HUES6 (cell line): ENCODE results near the gene CHDH.

Experiments
- H3K27ac ChIP-seq: 2 replicates; pipeline ENCODE4 v1.7.0; 2013; ENCODE audit warnings: low read depth, mild to moderate bottlenecking, low read length, inconsistent platforms
- H3K27me3 ChIP-seq: 2 replicates; pipeline ENCODE4 v1.6.1; 2013; ENCODE audit warnings: low read length; ENCODE audit not compliant: control insufficient read depth, insufficient read depth
- H3K36me3 ChIP-seq: 2 replicates; pipeline ENCODE4 v1.6.1; 2013; ENCODE audit warnings: low read length; ENCODE audit not compliant: control insufficient read depth, insufficient read depth
- H3K4me1 ChIP-seq: 2 replicates; pipeline ENCODE4 v1.6.1; 2013; ENCODE audit warnings: low read length; ENCODE audit not compliant: control insufficient read depth, insufficient read depth
- H3K4me3 ChIP-seq: 2 replicates; pipeline ENCODE4 v1.5.1; 2013; ENCODE audit warnings: low read depth, low read length
- H3K9ac ChIP-seq: one replicate; pipeline ENCODE4 v1.6.1; 2013; ENCODE audit warnings: mild to moderate bottlenecking, low read length
- H3K9me3 ChIP-seq: 2 replicates; pipeline ENCODE4 v1.6.1; 2013; ENCODE audit warnings: low read depth, low read length; ENCODE audit not compliant: control insufficient read depth, insufficient read depth

Gene CHDH

DNA sequence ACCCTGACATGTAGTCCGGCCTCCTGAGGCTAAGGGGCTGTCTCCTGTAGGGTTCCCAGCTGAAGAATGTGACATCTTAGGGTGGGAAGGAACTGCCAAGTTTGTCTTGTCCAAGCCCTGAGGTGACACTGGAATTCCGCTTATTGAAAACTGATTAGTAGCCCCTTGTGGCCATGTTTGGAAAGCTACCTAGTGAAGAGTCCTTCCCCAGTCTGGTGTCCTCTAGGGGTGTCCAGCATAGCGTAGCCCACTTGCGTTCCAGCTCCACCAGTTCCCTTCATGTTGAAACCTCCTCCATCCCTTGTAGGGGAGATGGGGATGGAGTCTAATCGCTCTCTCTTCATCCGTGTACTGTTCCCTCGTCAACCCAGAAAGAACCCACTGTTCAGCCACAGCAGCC lies 79.5 kb downstream of the CHDH start:
- Histone ChIP-seq H3K36me3 (no peaks in the 10 kb centered on the region), H3K27ac (no peak overlapping the region), H3K9me3 (no peaks in the 10 kb centered on the region), H3K27me3 (0 out of 2 replicates have a peak, but pooled peaks cover 3% of the 10 kb centered on the region), H3K4me3 (no peak overlapping the region), H3K4me1 (peaks cover 13% of the 10 kb centered on the region), H3K9ac (no peak overlapping the region)

DNA sequence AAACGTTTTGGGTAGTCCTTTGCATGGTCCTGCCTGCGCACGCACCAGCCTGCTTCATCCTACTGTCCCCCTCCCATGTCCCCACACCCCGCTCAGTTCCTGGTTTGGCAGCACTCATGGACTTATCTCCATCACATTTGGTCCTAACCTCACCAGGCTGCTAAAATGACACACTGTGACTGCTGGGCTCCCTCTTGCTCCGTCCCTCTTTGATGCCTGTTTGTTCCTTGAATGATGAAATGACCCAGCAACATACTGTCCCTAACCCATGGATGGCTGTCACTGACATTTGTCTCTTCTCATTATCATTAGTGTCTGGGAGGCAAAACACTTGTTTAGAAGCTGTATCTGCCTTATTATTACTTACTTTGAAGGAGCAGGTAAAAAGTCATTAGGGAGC lies 80.5 kb downstream of the CHDH start:
- Histone ChIP-seq H3K9me3 (no peaks in the 10 kb centered on the region), H3K4me3 (no peak overlapping the region), H3K9ac (no peak overlapping the region), H3K27me3 (peaks cover 3% of the 10 kb centered on the region; the same call in 1 of the 2 replicates), H3K4me1 (peaks cover 13% of the 10 kb centered on the region), H3K27ac (no peak overlapping the region), H3K36me3 (no peaks in the 10 kb centered on the region)

DNA sequence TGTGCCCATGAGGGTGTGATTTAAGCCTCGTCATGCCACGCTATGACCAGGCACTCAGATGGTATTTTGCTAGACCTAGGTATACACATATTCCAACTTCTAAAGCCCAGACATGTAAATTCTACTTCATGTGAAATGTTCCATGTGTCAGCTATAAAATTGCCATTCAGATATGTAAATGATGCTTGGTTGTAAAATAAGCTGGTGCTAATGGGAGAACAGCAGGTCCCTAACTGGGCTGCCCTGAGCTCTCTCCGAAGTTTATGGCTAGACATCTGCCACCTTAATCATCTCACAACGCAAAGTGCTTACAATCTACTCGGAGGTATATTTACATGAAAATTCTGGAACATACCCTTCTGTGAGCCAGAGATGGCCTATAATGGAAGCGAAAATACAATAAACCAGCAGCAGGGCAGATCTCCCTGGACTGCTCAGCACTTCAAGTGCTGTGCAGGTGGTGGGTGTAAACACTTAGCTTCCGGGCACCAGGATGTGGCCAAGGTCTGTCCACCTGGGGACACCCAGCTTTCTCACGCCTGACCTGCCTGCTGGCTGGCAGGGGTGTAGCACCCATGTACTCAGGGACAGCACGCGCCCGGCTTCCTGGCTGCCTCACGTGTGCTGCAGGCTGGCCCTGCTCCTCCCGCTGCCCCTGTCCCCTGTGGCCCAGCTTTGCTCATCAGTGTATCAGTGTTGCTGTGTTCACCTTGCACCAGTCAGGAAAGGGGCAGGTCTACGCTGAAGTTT lies 82.0 kb downstream of the CHDH start:
- H3K36me3 ChIP-seq: no peaks in the 10 kb centered on the region
- no peaks in the 10 kb centered on the region; the same call in 1 of the 2 replicates for H3K27me3 ChIP-seq
- H3K27ac ChIP-seq: no peak overlapping the region
- peaks cover 10% of the 10 kb centered on the region for H3K4me1 ChIP-seq
- no peaks in the 10 kb centered on the region for H3K9me3 ChIP-seq
- no peak overlapping the region for H3K4me3 ChIP-seq
- H3K9ac ChIP-seq: no peak overlapping the region

DNA sequence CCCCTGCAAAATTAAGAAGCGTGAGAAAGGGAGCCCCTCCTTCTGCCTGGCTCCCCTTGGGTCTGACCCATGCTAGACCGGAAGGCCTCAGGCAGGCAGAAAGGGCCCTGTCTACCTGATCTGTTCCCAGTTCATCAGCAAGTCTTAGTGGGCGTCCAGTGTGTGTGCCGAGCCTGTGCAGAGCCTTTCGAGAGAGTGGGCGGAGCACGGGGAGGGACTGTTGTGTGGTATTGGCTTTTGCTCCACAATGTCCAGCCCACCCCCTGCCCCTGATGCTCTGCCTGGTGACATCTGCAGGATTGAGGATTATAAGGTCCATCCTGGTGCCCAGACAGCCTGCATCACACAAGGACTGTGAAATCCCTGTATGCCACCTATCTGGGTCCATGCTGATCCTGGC lies 82.9 kb downstream of the CHDH start:
- no peaks in the 10 kb centered on the region for H3K36me3 ChIP-seq
- no peak overlapping the region for H3K4me3 ChIP-seq
- no peaks in the 10 kb centered on the region for H3K9me3 ChIP-seq
- no peak overlapping the region for H3K9ac ChIP-seq
- 0 out of 2 replicates have a peak, but pooled peaks cover 3% of the 10 kb centered on the region for H3K4me1 ChIP-seq
- no peak overlapping the region for H3K27ac ChIP-seq
- no peaks in the 10 kb centered on the region; the same call in 1 of the 2 replicates for H3K27me3 ChIP-seq
